Thyroid gland (tissue), 4 donors: ENCODE data around the gene PMEPA1. TPM values are rescaled to one million over a fixed set of nuclear protein-coding genes. Genes with fewer than 3 reads are reported as not detected.

Experiments used
- DNase-seq, 2 donors: peaks; one replicate each; pipeline ENCODE4 v3.0.0-alpha.2; 2019
- H3K27ac ChIP-seq, 3 donors: fragments of 200-600 bp; sonication (generic); 1 replicate in 2 of 3; 2 replicates in 1 of 3; pipeline ENCODE4 v1.5.1; 2016 to 2019; ENCODE audit warnings: mild to moderate bottlenecking in 1 of 3, moderate library complexity in 1 of 3
- H3K27me3 ChIP-seq: fragments of 200-600 bp; sonication (generic); one replicate; pipeline ENCODE4 v1.5.1; 2019
- H3K36me3 ChIP-seq, 2 donors: fragments of 200-600 bp; sonication (generic); one replicate each; pipeline ENCODE4 v1.5.1; 2016 to 2019
- H3K4me1 ChIP-seq, 2 donors: fragments of 200-600 bp; sonication (generic); one replicate each; pipeline ENCODE4 v1.5.1; 2017 to 2019
- H3K4me3 ChIP-seq, 3 donors: fragments of 200-600 bp; sonication (generic); replicated peaks in 1 of 3; 1 replicate in 2 of 3; 2 replicates in 1 of 3; pipeline ENCODE4 v1.5.1; 2016; ENCODE audit warnings: mild to moderate bottlenecking in 1 of 3
- H3K9me3 ChIP-seq: fragments of 200-600 bp; sonication (generic); one replicate; pipeline ENCODE4 v1.5.1; 2017
- POLR2A ChIP-seq, 2 donors: fragments of 450-650 bp; IDR thresholded peaks; one replicate each; pipeline ENCODE4 v1.6.1; 2017; ENCODE audit warnings: antibody characterized with exemption in 2 of 2, mild to moderate bottlenecking in 2 of 2, moderate library complexity in 1 of 2
- WGBS, 2 donors: methylation state at CpG; one replicate each; pipeline ENCODE4 v1.1.5; 2017; 5-methylcytosine and 5-hydroxymethylcytosine counted together
- intact Hi-C: fragments of 100-400 bp; cut with DNase I; formaldehyde crosslinking; loops from one replicate; pipeline ENCODE4 v1.15.1; 2023
- total RNA-seq, 4 donors: library from RNA; depleted of rRNA; stranded (reverse); fragments of >200 nt; gene quantifications; one replicate each; pipeline ENCODE4 v1.2.3, GENCODE V29; 2016
- TF ChIP-seq, protein P1 (sequence below), 6 experiments: fragments of 200-600 bp in 3 of 6; fragments of 450-650 bp in 3 of 6; sonication (generic) in 3 of 6; IDR thresholded peaks; one replicate each; pipeline ENCODE4 v1.5.1; 2016 to 2019; ENCODE audit warnings: antibody characterized with exemption in 6 of 6, mild to moderate bottlenecking in 2 of 6, inconsistent platforms in 1 of 6, moderate library complexity in 1 of 6

PMEPA1 gene
- total RNA-seq, 4 donors from 2014 or later = 6.5 to 12.6 (median 8.3) TPM

DNA sequence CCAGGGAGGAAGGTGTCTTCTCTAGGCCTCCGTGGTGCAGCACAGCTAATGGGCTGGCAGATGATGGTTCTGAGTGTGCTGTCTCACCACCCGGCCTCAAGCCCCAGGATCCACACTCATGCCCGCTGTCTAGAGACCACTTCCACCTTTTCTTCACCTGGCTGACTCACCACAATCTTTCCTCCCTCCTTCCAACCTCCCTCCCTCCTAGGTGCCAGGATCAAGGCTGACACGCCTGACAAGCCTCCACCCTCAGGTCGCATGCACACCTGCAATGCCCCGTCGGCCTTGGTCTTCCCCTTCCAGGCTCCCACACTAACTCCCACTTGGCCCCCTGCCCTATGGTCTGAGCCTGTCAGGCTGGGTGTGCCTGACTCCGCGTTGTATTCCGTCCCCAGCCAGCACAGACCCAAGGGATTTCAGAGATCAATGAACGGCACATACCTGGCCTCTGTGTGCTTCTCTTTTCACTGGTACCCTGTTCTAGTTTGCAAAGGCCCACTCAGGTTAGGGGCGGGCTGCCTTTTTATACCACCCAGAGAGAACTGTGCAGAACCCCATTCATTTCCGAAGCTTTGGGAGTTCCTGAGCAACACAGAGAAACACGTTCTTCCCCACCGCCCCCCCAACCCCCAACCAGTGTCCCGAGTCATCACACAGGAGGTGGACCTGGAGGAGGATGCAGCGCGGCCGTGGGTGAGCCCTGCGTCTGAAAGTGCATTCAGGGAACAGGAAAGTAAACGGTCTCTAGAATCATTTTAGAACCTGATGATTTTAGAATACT is 39.3 kb downstream of the PMEPA1 start:
- 80 to 84% methylated on average over 21 of the region's 21 CpGs for WGBS, 2 donors
- H3K27ac ChIP-seq = no peak overlapping the region
- no peaks in the 10 kb centered on the region for H3K36me3 ChIP-seq
- H3K4me1 ChIP-seq = peaks cover 17 to 18% of the 10 kb centered on the region in 2 donors
- no peaks in the 10 kb centered on the region for H3K27me3 ChIP-seq
- DNase-seq = peak in 1 of 2 donors; percentile 60
- no peak overlapping the region for H3K4me3 ChIP-seq
- no peaks in the 10 kb centered on the region for H3K9me3 ChIP-seq
- intact Hi-C loops = no loop called here
- TF ChIP-seq, protein P1, sequence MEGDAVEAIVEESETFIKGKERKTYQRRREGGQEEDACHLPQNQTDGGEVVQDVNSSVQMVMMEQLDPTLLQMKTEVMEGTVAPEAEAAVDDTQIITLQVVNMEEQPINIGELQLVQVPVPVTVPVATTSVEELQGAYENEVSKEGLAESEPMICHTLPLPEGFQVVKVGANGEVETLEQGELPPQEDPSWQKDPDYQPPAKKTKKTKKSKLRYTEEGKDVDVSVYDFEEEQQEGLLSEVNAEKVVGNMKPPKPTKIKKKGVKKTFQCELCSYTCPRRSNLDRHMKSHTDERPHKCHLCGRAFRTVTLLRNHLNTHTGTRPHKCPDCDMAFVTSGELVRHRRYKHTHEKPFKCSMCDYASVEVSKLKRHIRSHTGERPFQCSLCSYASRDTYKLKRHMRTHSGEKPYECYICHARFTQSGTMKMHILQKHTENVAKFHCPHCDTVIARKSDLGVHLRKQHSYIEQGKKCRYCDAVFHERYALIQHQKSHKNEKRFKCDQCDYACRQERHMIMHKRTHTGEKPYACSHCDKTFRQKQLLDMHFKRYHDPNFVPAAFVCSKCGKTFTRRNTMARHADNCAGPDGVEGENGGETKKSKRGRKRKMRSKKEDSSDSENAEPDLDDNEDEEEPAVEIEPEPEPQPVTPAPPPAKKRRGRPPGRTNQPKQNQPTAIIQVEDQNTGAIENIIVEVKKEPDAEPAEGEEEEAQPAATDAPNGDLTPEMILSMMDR (IDR thresholded peaks at IDR 0.05) = no peak
- no peak for TF ChIP-seq POLR2A (IDR thresholded peaks at IDR 0.05)

- Histone ChIP-seq H3K4me1 (peaks cover 17 to 18% of the 10 kb centered on the region in 2 donors), H3K9me3 (no peaks in the 10 kb centered on the region), H3K27me3 (no peaks in the 10 kb centered on the region), H3K27ac (no peak overlapping the region), H3K4me3 (no peak overlapping the region), H3K36me3 (no peaks in the 10 kb centered on the region)
- TF ChIP-seq, protein P1 (IDR thresholded peaks at IDR 0.05) = no peak
- 92 to 93% methylated on average over 8 of the region's 8 CpGs for WGBS, 2 donors
- intact Hi-C loops = loop anchor here (5.0 kb wide), 1 partner anchor 38 kb away; no protein-coding TSS in a partner anchor
- DNase-seq = no peak
Observed at GRCh38 chr20:57669632-57670031, 40.2 kb downstream of the PMEPA1 start.

DNA sequence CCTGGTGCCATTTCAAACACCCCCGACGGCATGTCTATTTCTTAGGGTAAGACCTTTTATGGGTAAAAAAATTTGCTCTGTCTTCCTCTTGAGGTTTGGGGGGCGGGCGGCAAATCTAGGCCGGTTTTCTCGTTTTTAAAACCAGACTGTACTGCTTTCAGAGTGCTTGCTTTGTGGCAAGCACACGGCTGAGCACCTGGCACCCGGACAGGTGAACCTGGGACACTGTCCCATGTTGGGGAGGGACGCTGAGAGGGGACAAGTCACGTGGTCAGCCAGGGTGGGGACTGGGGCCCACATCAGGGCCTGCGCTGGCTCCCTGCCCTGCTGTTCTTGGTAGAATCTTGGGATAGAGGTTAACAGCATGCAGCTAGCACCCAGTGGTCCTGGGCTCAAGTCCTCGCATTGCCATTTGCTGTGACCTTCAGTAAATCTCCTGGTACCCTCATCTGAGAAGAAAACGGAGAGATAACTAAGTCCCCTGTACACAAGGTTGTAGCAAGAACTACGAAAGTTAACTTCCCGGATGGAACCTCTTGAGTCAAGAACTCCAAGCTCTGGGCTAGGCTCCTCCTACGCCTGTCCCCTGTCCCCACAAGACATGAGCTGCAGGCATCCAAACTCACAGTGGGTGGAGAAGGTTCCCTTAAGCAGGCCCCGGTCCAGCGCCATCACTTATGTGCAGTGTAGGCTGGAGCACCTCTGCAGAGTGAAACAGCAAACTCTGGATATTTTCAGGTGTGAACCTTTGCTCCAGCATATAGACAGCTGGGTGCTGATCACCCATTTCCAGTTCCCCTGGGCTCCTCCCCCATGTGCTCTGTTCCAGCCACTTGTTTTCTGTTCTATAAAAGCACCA is 41.7 kb downstream of the PMEPA1 start:
- H3K27ac ChIP-seq = peak overlapping the region; percentile 76 to 98 (median 97)
- no peaks in the 10 kb centered on the region for H3K27me3 ChIP-seq
- WGBS, 2 donors = 46% methylated on average over 14 to 17 of the region's 18 CpGs
- DNase-seq = peak; percentile 96 to 97
- no peak overlapping the region for H3K4me3 ChIP-seq
- intact Hi-C loops = loop anchor here (5.0 kb wide), 1 partner anchor 39 kb away; no protein-coding TSS in a partner anchor
- peaks cover 17 to 18% of the 10 kb centered on the region in 2 donors for H3K4me1 ChIP-seq
- no peaks in the 10 kb centered on the region for H3K36me3 ChIP-seq
- no peaks in the 10 kb centered on the region for H3K9me3 ChIP-seq
- TF ChIP-seq, protein P1 (IDR thresholded peaks at IDR 0.05) = no peak
- TF ChIP-seq POLR2A (IDR thresholded peaks at IDR 0.05) = peak in 1 of 2 donors; percentile 28

DNA sequence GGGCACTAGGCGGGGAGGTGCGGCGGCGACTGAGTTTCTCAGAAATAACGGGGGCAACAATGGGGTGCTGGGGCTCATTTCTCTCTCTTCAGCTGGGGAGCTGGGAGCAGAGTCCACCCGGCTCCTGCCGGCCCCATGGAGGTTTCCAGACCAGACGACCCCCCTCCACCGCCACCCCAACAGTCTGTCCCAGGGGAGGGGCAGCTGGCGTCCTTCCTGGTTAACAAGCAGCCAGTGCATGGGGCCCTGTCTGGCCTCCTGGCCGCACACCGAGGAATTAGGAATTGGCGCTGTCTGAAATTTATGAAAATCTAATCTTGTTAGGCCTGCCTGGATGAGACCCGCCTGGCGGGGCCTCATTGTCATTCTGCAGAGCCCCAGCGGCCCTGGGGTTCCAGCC is 42.4 kb downstream of the PMEPA1 start:
- Histone ChIP-seq H3K36me3 (no peaks in the 10 kb centered on the region), H3K27me3 (no peaks in the 10 kb centered on the region), H3K4me1 (peaks cover 17 to 18% of the 10 kb centered on the region in 2 donors), H3K27ac (peak overlapping the region; percentile 76 to 98 (median 97)), H3K9me3 (no peaks in the 10 kb centered on the region), H3K4me3 (no peak overlapping the region)
- peak; percentile 14 to 26 for DNase-seq
- no peak for TF ChIP-seq POLR2A (IDR thresholded peaks at IDR 0.05)
- TF ChIP-seq, protein P1 (IDR thresholded peaks at IDR 0.05) = no peak
- intact Hi-C loops = loop anchor here (5.0 kb wide), 1 partner anchor 40 kb away; no protein-coding TSS in a partner anchor
- WGBS, 2 donors = 69 to 79% methylated on average over 15 of the region's 16 CpGs
